HL-60 (cell line): Measurements from ENCODE around the gene DIP2C.

ENCODE experiments used
- DNase-seq, 2 experiments: peaks; one replicate each; pipeline ENCODE4 v3.0.0-alpha.2; 2010 to 2020; ENCODE audit warnings: low read depth in 1 of 2, low spot score in 1 of 2
- H3K27ac ChIP-seq: fragments of 250-450 bp; sonication (Bioruptor Pico); replicated peaks from 2 replicates; pipeline ENCODE4 v1.5.1; 2020; ENCODE audit warnings: mild to moderate bottlenecking, moderate library complexity
- H3K27me3 ChIP-seq: fragments of 250-450 bp; sonication (Bioruptor Pico); 2 replicates; pipeline ENCODE4 v1.5.1; 2021; ENCODE audit warnings: mild to moderate bottlenecking, moderate library complexity; ENCODE audit not compliant: insufficient read depth, poor library complexity, severe bottlenecking
- H3K4me3 ChIP-seq: replicated peaks from 2 replicates; pipeline ENCODE4 v1.5.1; 2011; ENCODE audit warnings: mild to moderate bottlenecking, control low read depth, low read length; ENCODE audit not compliant: insufficient read depth
- CTCF ChIP-seq: IDR thresholded peaks from one replicate; pipeline ENCODE4 v1.5.1; 2011; ENCODE audit warnings: low read length, control low read depth, inconsistent platforms; ENCODE audit not compliant: insufficient read depth
- GABPA ChIP-seq: IDR thresholded peaks from 2 replicates; pipeline ENCODE4 v1.6.1; 2012; ENCODE audit warnings: low read depth
- POLR2AphosphoS5 ChIP-seq: IDR thresholded peaks from 2 replicates; pipeline ENCODE4 v1.6.1; 2012; ENCODE audit warnings: low read depth
- REST ChIP-seq: IDR thresholded peaks from 2 replicates; pipeline ENCODE4 v1.6.1; 2012; ENCODE audit warnings: low read depth; ENCODE audit not compliant: insufficient replicate concordance
- SPI1 ChIP-seq: IDR thresholded peaks from 2 replicates; pipeline ENCODE4 v1.6.1; 2012; ENCODE audit warnings: low read depth, mild to moderate bottlenecking, borderline replicate concordance

DIP2C gene

GRCh38 chr10:443459-443858 is 246.0 kb downstream of the DIP2C start:
- TF ChIP-seq GABPA (no peak), REST (no peak), SPI1 (no peak), CTCF (no peak), POLR2AphosphoS5 (no peak)
- DNase-seq, result no peak
- Histone ChIP-seq H3K27ac (no peak overlapping the region), H3K4me3 (no peak overlapping the region), H3K27me3 (no peaks in the 10 kb centered on the region)

GRCh38 chr10:442209-442608 is 247.3 kb downstream of the DIP2C start:
- TF ChIP-seq POLR2AphosphoS5 (no peak), CTCF (no peak), REST (no peak), SPI1 (no peak), GABPA (no peak)
- Histone ChIP-seq H3K27me3 (no peaks in the 10 kb centered on the region), H3K27ac (no peak overlapping the region), H3K4me3 (no peak overlapping the region)
- DNase-seq, result no peak

- no peak overlapping the region for H3K4me3 ChIP-seq
- DNase-seq, result no peak
- TF ChIP-seq GABPA, result no peak
- no peak for TF ChIP-seq SPI1
- TF ChIP-seq REST, result no peak
- TF ChIP-seq CTCF, result no peak
- TF ChIP-seq POLR2AphosphoS5, result no peak
- H3K27ac ChIP-seq, result no peak overlapping the region
- H3K27me3 ChIP-seq, result no peaks in the 10 kb centered on the region
Measured at GRCh38 chr10:441659-442058, 247.8 kb downstream of the DIP2C start.
